K562 (cell line): ENCODE data around the gene SYNPO. TPM values are rescaled to one million over a fixed set of nuclear protein-coding genes. Genes with fewer than 3 reads are reported as not detected.

Experiments
- ATAC-seq: fragments of 200-7000 bp; cut with Tn5 transposase; 3 replicates; pipeline ENCODE4 v1.9.1; 2020; ENCODE audit warnings: moderate library complexity
- BruUV-seq: library from RNA; stranded (reverse); fragments of 400-500 nt; replicated peaks from 2 replicates; lab custom pipeline; 2021; lab: Mats Ljungman, UMichigan
- CTCF ChIA-PET: fragments of 300-600 bp; formaldehyde crosslinking; extraction: SDS; loops from one replicate; lab custom pipeline; 2021; ENCODE audit warnings: low intra/inter-chr PET ratio; lab: Yijun Ruan, JAX
- POLR2A ChIA-PET: fragments of 300-600, 350-650 bp; sonication (Branson Sonifier 250); formaldehyde crosslinking; extraction: SDS; loops from one replicate; lab custom pipeline; 2021; ENCODE audit warnings: antibody characterized with exemption, inconsistent platforms; lab: Yijun Ruan, JAX
- DNase-seq, 4 experiments: peaks; one replicate each; pipeline versions ENCODE4 v3.0.0 to v3.0.0-alpha.2; 2011 to 2018; ENCODE audit warnings: low spot score in 3 of 4, mixed read lengths in 3 of 4; ENCODE audit errors: extremely low read depth in 1 of 4
- FAIRE-seq: peaks from 2 replicates; lab custom pipeline; 2011; peaks lifted over from hg19 to GRCh38; lab: Jason Lieb, UNC
- H2AFZ ChIP-seq: 2 replicates; pipeline ENCODE4 v1.6.0; 2011; ENCODE audit warnings: low read depth, low read length, control low read depth, inconsistent platforms
- H3K27ac ChIP-seq: fragments of 200-600 bp; 3 replicates; pipeline ENCODE4 v1.8.0; 2011; ENCODE audit warnings: low read depth, mild to moderate bottlenecking, control low read depth, inconsistent platforms, low read length, moderate library complexity, mixed read lengths; ENCODE audit errors: extremely low read depth
- H3K27me3 ChIP-seq, 2 experiments: fragments of 300-600 bp in 1 of 2; 2 replicates in 1 of 2; 3 replicates in 1 of 2; pipeline versions ENCODE4 v1.6.0 to v1.8.0; 2011; ENCODE audit warnings: inconsistent platforms in 2 of 2, low read length in 2 of 2, mild to moderate bottlenecking in 1 of 2, mixed read lengths in 1 of 2, moderate library complexity in 1 of 2; ENCODE audit not compliant: control insufficient read depth in 2 of 2, insufficient read depth in 2 of 2
- H3K36me3 ChIP-seq: fragments of 300-600 bp; 3 replicates; pipeline ENCODE4 v1.8.0; 2011; ENCODE audit warnings: mild to moderate bottlenecking, low read length, inconsistent platforms; ENCODE audit not compliant: control insufficient read depth, insufficient read depth
- H3K4me1 ChIP-seq, 2 experiments: fragments of 200-600 bp in 1 of 2; replicated peaks in 1 of 2; 2 replicates in 1 of 2; 3 replicates in 1 of 2; pipeline versions ENCODE4 v1.5.1 to v1.8.0; 2011; ENCODE audit warnings: inconsistent platforms in 2 of 2, low read length in 2 of 2, mild to moderate bottlenecking in 1 of 2, mixed read lengths in 1 of 2, moderate library complexity in 1 of 2; ENCODE audit not compliant: control insufficient read depth in 2 of 2, insufficient read depth in 2 of 2
- H3K4me2 ChIP-seq: 2 replicates; pipeline ENCODE4 v1.6.1; 2011; ENCODE audit warnings: low read length, control low read depth, inconsistent platforms, mixed read lengths; ENCODE audit not compliant: insufficient read depth
- H3K4me3 ChIP-seq: fragments of 200-600 bp; sonication (generic), shearing (Covaris generic); 2 replicates; pipeline ENCODE4 v1.5.1; 2016; ENCODE audit warnings: control low read depth, inconsistent platforms
- H3K79me2 ChIP-seq: fragments of 200-600 bp; 3 replicates; pipeline ENCODE4 v1.8.0; 2011; ENCODE audit warnings: low read length, inconsistent platforms; ENCODE audit not compliant: control insufficient read depth, insufficient read depth
- H3K9ac ChIP-seq, 2 experiments: 2 replicates each; pipeline versions ENCODE4 v1.6.0 to v1.6.1; 2011; ENCODE audit warnings: low read depth in 2 of 2, low read length in 2 of 2, control low read depth in 1 of 2, inconsistent platforms in 1 of 2, mild to moderate bottlenecking in 1 of 2, mixed read lengths in 1 of 2; ENCODE audit not compliant: insufficient read depth in 1 of 2
- H3K9me1 ChIP-seq: one replicate; pipeline ENCODE4 v1.6.0; 2011; ENCODE audit warnings: inconsistent platforms, mild to moderate bottlenecking, low read length, moderate library complexity; ENCODE audit not compliant: control insufficient read depth, insufficient read depth
- H3K9me3 ChIP-seq: replicated peaks from 2 replicates; pipeline ENCODE4 v1.5.1; 2011; ENCODE audit warnings: low read depth, low read length, inconsistent platforms; ENCODE audit not compliant: control insufficient read depth, insufficient read depth
- H4K20me1 ChIP-seq: replicated peaks from 2 replicates; pipeline ENCODE4 v1.6.1; 2011; ENCODE audit warnings: low read length, inconsistent platforms, mixed read lengths; ENCODE audit not compliant: control insufficient read depth, insufficient read depth
- ARID2 ChIP-seq: fragments of 450-650 bp; IDR thresholded peaks from 2 replicates; pipeline ENCODE4 v1.6.1; 2017; ENCODE audit warnings: antibody characterized with exemption, mild to moderate bottlenecking
- ARID4B ChIP-seq: sonication (generic); formaldehyde crosslinking; IDR thresholded peaks from 2 replicates; pipeline ENCODE4 v1.8.0; 2022; ENCODE audit warnings: mild to moderate bottlenecking, missing genetic modification reagents
- GABPB1 ChIP-seq: sonication (generic); formaldehyde crosslinking; IDR thresholded peaks from 2 replicates; pipeline ENCODE4 v1.8.0; 2022; ENCODE audit warnings: mild to moderate bottlenecking, missing genetic modification reagents
- MEIS2 ChIP-seq: fragments of 450-650 bp; IDR thresholded peaks from 2 replicates; pipeline ENCODE4 v1.6.1; 2014; ENCODE audit warnings: mild to moderate bottlenecking; ENCODE audit not compliant: partially characterized antibody
- NUFIP1 ChIP-seq: fragments of 450-650 bp; IDR thresholded peaks from 2 replicates; pipeline ENCODE4 v1.6.1; 2018; ENCODE audit not compliant: partially characterized antibody
- PHTF2 ChIP-seq: fragments of 250-450 bp; sonication (Bioruptor Pico); IDR thresholded peaks from 2 replicates; pipeline ENCODE4 v1.5.0; 2021; ENCODE audit warnings: mild to moderate bottlenecking
- RFX1 ChIP-seq: fragments of 450-650 bp; IDR thresholded peaks from 2 replicates; pipeline ENCODE4 v1.6.1; 2016; ENCODE audit warnings: mild to moderate bottlenecking, moderate library complexity
- TGIF2 ChIP-seq: sonication (generic); formaldehyde crosslinking; IDR thresholded peaks from 2 replicates; pipeline ENCODE4 v1.8.1; 2022; ENCODE audit warnings: mild to moderate bottlenecking, missing genetic modification reagents, moderate library complexity
- YY1 ChIP-seq, 3 experiments: IDR thresholded peaks; 2 replicates each; pipeline ENCODE4 v1.6.1; 2011; ENCODE audit warnings: low read length in 2 of 3, mild to moderate bottlenecking in 2 of 3, moderate library complexity in 2 of 3, borderline replicate concordance in 1 of 3, control low read depth in 1 of 3, low read depth in 1 of 3; ENCODE audit not compliant: insufficient read depth in 3 of 3, insufficient replicate concordance in 2 of 3, control insufficient read depth in 1 of 3, insufficient read length in 1 of 3; ENCODE audit errors: extremely low read depth in 1 of 3
- ZNF668 ChIP-seq: fragments of 250-450 bp; sonication (Bioruptor Pico); IDR thresholded peaks from 2 replicates; pipeline ENCODE4 v1.8.0; 2022; ENCODE audit warnings: mild to moderate bottlenecking, inconsistent platforms
- WGBS: fragments of 100-300 bp; shearing (Covaris generic); methylation state at CpG from one replicate; pipeline ENCODE4 v1.1.6; 2016; ENCODE audit warnings: low coverage, mixed read lengths; ENCODE audit not compliant: insufficient coverage; ENCODE audit errors: missing lambda C conversion rate; 5-methylcytosine and 5-hydroxymethylcytosine counted together
- in situ Hi-C: fragments of 300-500 bp; cut with MboI; formaldehyde crosslinking; loops from 4 replicates; pipeline ENCODE4 v1.15.0; 2018; ENCODE audit warnings: inconsistent platforms, mixed read lengths
- intact Hi-C: fragments of 100-400 bp; cut with micrococcal nuclease; formaldehyde crosslinking; loops from 2 replicates; pipeline ENCODE4 v1.14.2; 2022
- polyA plus RNA-seq, 8 experiments: library from polyadenylated mRNA; depleted of rRNA in 4 of 8; stranded (reverse) in 5 of 8; unstranded in 3 of 8; fragments of >200 nt; fragmentation: Nextera tagmentation in 2 of 8; fragmentation: Illumina TruSeq in 1 of 8; extraction: Ambion mirVana in 2 of 8; extraction: Trizol in 1 of 8; gene quantifications; 2 replicates each; pipeline versions ENCODE4 v1.2.1 to v1.2.3, GENCODE V29; 2011 to 2014; ENCODE audit warnings: inconsistent platforms in 1 of 8, missing spikeins in 1 of 8
- total RNA-seq, 7 experiments: library from RNA; depleted of rRNA in 6 of 7; stranded (reverse); fragments of >200 nt in 6 of 7; fragmentation: Illumina TruSeq in 2 of 7; extraction: Trizol in 2 of 7; gene quantifications; 2 replicates each; pipeline versions ENCODE4 v1.2.1 to v1.2.3, GENCODE V29; 2011 to 2021; ENCODE audit warnings: low replicate concordance in 1 of 7

The SYNPO gene
- total and polyA plus RNA-seq, 9 of the 15 experiments (the other 6 are each of a cell fraction or from before 2014, with no cell fraction given), result 0.01 to 0.31 (median 0.03) TPM; not detected in 4

- H3K4me3 ChIP-seq, result no peak overlapping the region
- H3K9me1 ChIP-seq, result no peaks in the 10 kb centered on the region
- no peak overlapping the region for H3K9ac ChIP-seq
- 0% methylated on average over 4 of the region's 4 CpGs for WGBS
- no peaks in the 10 kb centered on the region for H3K4me1 ChIP-seq
- ATAC-seq, result no peak
- no peaks in the 10 kb centered on the region for H3K9me3 ChIP-seq
- no peak overlapping the region for H3K27ac ChIP-seq
- in situ Hi-C loops (no loop called here), intact Hi-C loops (no loop called here)
- no peak overlapping the region for H3K4me2 ChIP-seq
- peaks cover 5% of the 10 kb centered on the region; the same call in 1 of the 2 replicates for H4K20me1 ChIP-seq
- H2AFZ ChIP-seq, result no peak overlapping the region
- FAIRE-seq, result no peak
- DNase-seq, result no peak
- ChIA-PET POLR2A (interaction anchor here (0.7 kb wide), 1 partner anchor 208 kb away, joined by 3 read pairs; no protein-coding TSS in a partner anchor), CTCF (no interaction called here)
- no peaks in the 10 kb centered on the region for H3K36me3 ChIP-seq
- no peaks in the 10 kb centered on the region for H3K79me2 ChIP-seq
- peak in 1 of 3 experiments; percentile 30 for TF ChIP-seq YY1 (IDR thresholded peaks at IDR 0.05; ENCODE audit: borderline replicate concordance in 1 of 3, control insufficient read depth in 1 of 3, extremely low read depth in 1 of 3, insufficient read depth in 3 of 3, insufficient read length in 1 of 3, insufficient replicate concordance in 2 of 3, low read depth in 1 of 3, low read length in 2 of 3)
- no peak for TF ChIP-seq TGIF2 (CRISPR knock-in tag)
- no peak for TF ChIP-seq ZNF668 (CRISPR knock-in tag)
- BruUV-seq, result no TSS peak
- peaks cover 31 to 63% of the 10 kb centered on the region in 2 experiments for H3K27me3 ChIP-seq
Observed at GRCh38 chr5:150607991-150608390, 32.5 kb upstream of the SYNPO start.

- Histone ChIP-seq H3K9me1 (no peaks in the 10 kb centered on the region), H4K20me1 (peaks cover 10% of the 10 kb centered on the region; the same call in 1 of the 2 replicates), H3K4me1 (no peaks in the 10 kb centered on the region), H3K36me3 (no peaks in the 10 kb centered on the region), H3K4me3 (no peak overlapping the region), H3K79me2 (no peaks in the 10 kb centered on the region), H3K27ac (no peak overlapping the region), H3K9me3 (no peaks in the 10 kb centered on the region), H3K27me3 (peaks cover 34 to 63% of the 10 kb centered on the region in 2 experiments), H3K4me2 (no peak overlapping the region), H2AFZ (no peak overlapping the region), H3K9ac (no peak overlapping the region)
- POLR2A ChIA-PET, result no interaction called here
- TF ChIP-seq RFX1, result no peak
- TF ChIP-seq PHTF2 (CRISPR knock-in tag), result no peak
- TF ChIP-seq ARID2, result no peak
- TF ChIP-seq NUFIP1, result no peak
- no peak for TF ChIP-seq ARID4B (CRISPR knock-in tag)
- no peak for TF ChIP-seq GABPB1 (CRISPR knock-in tag)
- TF ChIP-seq MEIS2, result no peak
- FAIRE-seq (no peak), ATAC-seq (no peak), DNase-seq (no peak)
- no TSS peak for BruUV-seq
- in situ Hi-C loops, result no loop called here
- intact Hi-C loops, result no loop called here
- WGBS, result 8% methylated on average over 5 of the region's 5 CpGs
- CTCF ChIA-PET, result no interaction called here
Observed at GRCh38 chr5:150608991-150609390, 31.5 kb upstream of the SYNPO start.
